ENCODE results near the gene PCDHGC3.

PCDHGC3 gene

DNA sequence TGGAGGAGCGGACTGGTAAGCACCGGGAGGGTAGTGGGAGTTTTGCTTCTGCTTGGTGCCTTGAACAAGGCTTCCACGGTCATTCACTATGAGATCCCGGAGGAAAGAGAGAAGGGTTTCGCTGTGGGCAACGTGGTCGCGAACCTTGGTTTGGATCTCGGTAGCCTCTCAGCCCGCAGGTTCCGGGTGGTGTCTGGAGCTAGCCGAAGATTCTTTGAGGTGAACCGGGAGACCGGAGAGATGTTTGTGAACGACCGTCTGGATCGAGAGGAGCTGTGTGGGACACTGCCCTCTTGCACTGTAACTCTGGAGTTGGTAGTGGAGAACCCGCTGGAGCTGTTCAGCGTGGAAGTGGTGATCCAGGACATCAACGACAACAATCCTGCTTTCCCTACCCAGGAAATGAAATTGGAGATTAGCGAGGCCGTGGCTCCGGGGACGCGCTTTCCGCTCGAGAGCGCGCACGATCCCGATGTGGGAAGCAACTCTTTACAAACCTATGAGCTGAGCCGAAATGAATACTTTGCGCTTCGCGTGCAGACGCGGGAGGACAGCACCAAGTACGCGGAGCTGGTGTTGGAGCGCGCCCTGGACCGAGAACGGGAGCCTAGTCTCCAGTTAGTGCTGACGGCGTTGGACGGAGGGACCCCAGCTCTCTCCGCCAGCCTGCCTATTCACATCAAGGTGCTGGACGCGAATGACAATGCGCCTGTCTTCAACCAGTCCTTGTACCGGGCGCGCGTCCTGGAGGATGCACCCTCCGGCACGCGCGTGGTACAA, 556 bp downstream of the PCDHGC3 start:
- H3K27me3 ChIP-seq (ENCODE audit: control insufficient read depth in 3 of 3, insufficient read depth in 3 of 3, low read depth in 1 of 3, low read length in 3 of 3) = no peaks in the 10 kb centered on the region
- H3K79me1 ChIP-seq (ENCODE audit: low read depth, low read length) = peaks cover 14% of the 10 kb centered on the region
- H3K4me1 ChIP-seq (ENCODE audit: control insufficient read depth in 2 of 2, insufficient read depth in 1 of 2, low read depth in 1 of 2, low read length in 2 of 2) = peaks cover 0 to 9% of the 10 kb centered on the region in 2 donors
- peak overlapping the region; percentile 82 for H2AK5ac ChIP-seq (ENCODE audit: low read depth, low read length)
- peaks cover 12 to 37% of the 10 kb centered on the region in 2 donors for H3K36me3 ChIP-seq (replicated peaks in 1 of 2; ENCODE audit: control insufficient read depth in 2 of 2, insufficient read depth in 2 of 2, low read length in 2 of 2)
- no peak overlapping the region for H2BK15ac ChIP-seq (ENCODE audit: low read length)
- peaks cover 17 to 39% of the 10 kb centered on the region in 2 donors for H3K9me3 ChIP-seq (replicated peaks in 1 of 2; ENCODE audit: control insufficient read depth in 2 of 2, insufficient read depth in 1 of 2, low read depth in 1 of 2, low read length in 2 of 2)
- peak overlapping the region; percentile 85 for H2AFZ ChIP-seq (ENCODE audit: low read length)
- peak overlapping the region; percentile 60 for H3K27ac ChIP-seq (replicated peaks; ENCODE audit: low read length)
- H3K9ac ChIP-seq (ENCODE audit: low read depth, low read length, poor library complexity) = peak overlapping the region; percentile 85
- no peak overlapping the region for H2BK120ac ChIP-seq (ENCODE audit: low read depth, low read length)
- peak overlapping the region; percentile 76 for H2BK12ac ChIP-seq (ENCODE audit: low read length)
- H4K8ac ChIP-seq (ENCODE audit: low read depth, low read length) = no peak overlapping the region
- peak overlapping the region; percentile 44 for H2BK5ac ChIP-seq (ENCODE audit: low read length)
- H3K4ac ChIP-seq (ENCODE audit: low read length) = no peak overlapping the region
- WGBS, 2 donors (ENCODE audit: extremely low coverage in 2 of 2, insufficient read length in 2 of 2, insufficient replicate concordance in 1 of 2) = no CpG with 5 or more reads among the region's 58 CpGs
- peak overlapping the region; percentile 1 for H3K14ac ChIP-seq (ENCODE audit: low read length)
- H4K91ac ChIP-seq (ENCODE audit: low read depth, low read length, poor library complexity) = no peak overlapping the region
- peak overlapping the region; percentile 89 for H3K18ac ChIP-seq (ENCODE audit: low read length)
- peak overlapping the region; percentile 95 for H3K4me2 ChIP-seq (ENCODE audit: insufficient read depth, low read length, poor library complexity, severe bottlenecking)
- H3K23ac ChIP-seq (ENCODE audit: low read depth, low read length, poor library complexity) = peak overlapping the region; percentile 8
- peak overlapping the region; percentile 44 to 84 for H3K4me3 ChIP-seq (ENCODE audit: low read length in 2 of 2)
- no peak for DNase-seq (ENCODE audit: low spot score)

DNA sequence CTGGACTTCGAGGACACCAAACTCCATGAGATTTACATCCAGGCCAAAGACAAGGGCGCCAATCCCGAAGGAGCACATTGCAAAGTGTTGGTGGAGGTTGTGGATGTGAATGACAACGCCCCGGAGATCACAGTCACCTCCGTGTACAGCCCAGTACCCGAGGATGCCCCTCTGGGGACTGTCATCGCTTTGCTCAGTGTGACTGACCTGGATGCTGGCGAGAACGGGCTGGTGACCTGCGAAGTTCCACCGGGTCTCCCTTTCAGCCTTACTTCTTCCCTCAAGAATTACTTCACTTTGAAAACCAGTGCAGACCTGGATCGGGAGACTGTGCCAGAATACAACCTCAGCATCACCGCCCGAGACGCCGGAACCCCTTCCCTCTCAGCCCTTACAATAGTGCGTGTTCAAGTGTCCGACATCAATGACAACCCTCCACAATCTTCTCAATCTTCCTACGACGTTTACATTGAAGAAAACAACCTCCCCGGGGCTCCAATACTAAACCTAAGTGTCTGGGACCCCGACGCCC, 1.3 kb downstream of the PCDHGC3 start:
- Histone ChIP-seq H3K36me3 (replicated peaks in 1 of 2; ENCODE audit: control insufficient read depth in 2 of 2, insufficient read depth in 2 of 2, low read length in 2 of 2) (peaks cover 12 to 37% of the 10 kb centered on the region in 2 donors), H2BK15ac (ENCODE audit: low read length) (no peak overlapping the region), H4K91ac (ENCODE audit: low read depth, low read length, poor library complexity) (no peak overlapping the region), H3K23ac (ENCODE audit: low read depth, low read length, poor library complexity) (peak overlapping the region; percentile 8), H3K14ac (ENCODE audit: low read length) (no peak overlapping the region), H4K8ac (ENCODE audit: low read depth, low read length) (no peak overlapping the region), H2AK5ac (ENCODE audit: low read depth, low read length) (peak overlapping the region; percentile 82), H2BK120ac (ENCODE audit: low read depth, low read length) (no peak overlapping the region), H3K4me1 (ENCODE audit: control insufficient read depth in 2 of 2, insufficient read depth in 1 of 2, low read depth in 1 of 2, low read length in 2 of 2) (peaks cover 0 to 9% of the 10 kb centered on the region in 2 donors), H3K18ac (ENCODE audit: low read length) (peak overlapping the region; percentile 89), H3K27me3 (ENCODE audit: control insufficient read depth in 3 of 3, insufficient read depth in 3 of 3, low read depth in 1 of 3, low read length in 3 of 3) (no peaks in the 10 kb centered on the region), H3K4ac (ENCODE audit: low read length) (no peak overlapping the region), H2BK5ac (ENCODE audit: low read length) (no peak overlapping the region), H3K4me3 (ENCODE audit: low read length in 2 of 2) (peak overlapping the region in 1 of 2 donors; percentile 84), H3K9ac (ENCODE audit: low read depth, low read length, poor library complexity) (peak overlapping the region; percentile 2), H3K4me2 (ENCODE audit: insufficient read depth, low read length, poor library complexity, severe bottlenecking) (peak overlapping the region; percentile 95), H2BK12ac (ENCODE audit: low read length) (no peak overlapping the region), H2AFZ (ENCODE audit: low read length) (no peak overlapping the region), H3K79me1 (ENCODE audit: low read depth, low read length) (peaks cover 14% of the 10 kb centered on the region), H3K27ac (replicated peaks; ENCODE audit: low read length) (no peak overlapping the region), H3K9me3 (replicated peaks in 1 of 2; ENCODE audit: control insufficient read depth in 2 of 2, insufficient read depth in 1 of 2, low read depth in 1 of 2, low read length in 2 of 2) (peaks cover 17 to 42% of the 10 kb centered on the region in 2 donors)
- no CpG with 5 or more reads among the region's 24 CpGs for WGBS, 2 donors (ENCODE audit: extremely low coverage in 2 of 2, insufficient read length in 2 of 2, insufficient replicate concordance in 1 of 2)
- DNase-seq (ENCODE audit: low spot score) = no peak

DNA sequence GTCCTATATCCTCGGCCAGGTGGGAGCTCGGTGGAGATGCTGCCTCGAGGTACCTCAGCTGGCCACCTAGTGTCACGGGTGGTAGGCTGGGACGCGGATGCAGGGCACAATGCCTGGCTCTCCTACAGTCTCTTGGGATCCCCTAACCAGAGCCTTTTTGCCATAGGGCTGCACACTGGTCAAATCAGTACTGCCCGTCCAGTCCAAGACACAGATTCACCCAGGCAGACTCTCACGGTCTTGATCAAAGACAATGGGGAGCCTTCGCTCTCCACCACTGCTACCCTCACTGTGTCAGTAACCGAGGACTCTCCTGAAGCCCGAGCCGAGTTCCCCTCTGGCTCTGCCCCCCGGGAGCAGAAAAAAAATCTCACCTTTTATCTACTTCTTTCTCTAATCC, 2.0 kb downstream of the PCDHGC3 start:
- H3K4me3 ChIP-seq (ENCODE audit: low read length in 2 of 2) = no peak overlapping the region
- H2BK15ac ChIP-seq (ENCODE audit: low read length) = no peak overlapping the region
- H3K4ac ChIP-seq (ENCODE audit: low read length) = no peak overlapping the region
- H3K4me1 ChIP-seq (ENCODE audit: control insufficient read depth in 2 of 2, insufficient read depth in 1 of 2, low read depth in 1 of 2, low read length in 2 of 2) = peaks cover 0 to 9% of the 10 kb centered on the region in 2 donors
- H4K8ac ChIP-seq (ENCODE audit: low read depth, low read length) = no peak overlapping the region
- H3K27me3 ChIP-seq (ENCODE audit: control insufficient read depth in 3 of 3, insufficient read depth in 3 of 3, low read depth in 1 of 3, low read length in 3 of 3) = no peaks in the 10 kb centered on the region
- H3K4me2 ChIP-seq (ENCODE audit: insufficient read depth, low read length, poor library complexity, severe bottlenecking) = no peak overlapping the region
- no peak overlapping the region for H2AK5ac ChIP-seq (ENCODE audit: low read depth, low read length)
- no peak overlapping the region for H4K91ac ChIP-seq (ENCODE audit: low read depth, low read length, poor library complexity)
- no peak overlapping the region for H2BK5ac ChIP-seq (ENCODE audit: low read length)
- H3K18ac ChIP-seq (ENCODE audit: low read length) = no peak overlapping the region
- H2BK120ac ChIP-seq (ENCODE audit: low read depth, low read length) = no peak overlapping the region
- no peak overlapping the region for H2BK12ac ChIP-seq (ENCODE audit: low read length)
- peaks cover 14% of the 10 kb centered on the region for H3K79me1 ChIP-seq (ENCODE audit: low read depth, low read length)
- peaks cover 17 to 43% of the 10 kb centered on the region in 2 donors for H3K9me3 ChIP-seq (replicated peaks in 1 of 2; ENCODE audit: control insufficient read depth in 2 of 2, insufficient read depth in 1 of 2, low read depth in 1 of 2, low read length in 2 of 2)
- no CpG with 5 or more reads among the region's 13 CpGs for WGBS, 2 donors (ENCODE audit: extremely low coverage in 2 of 2, insufficient read length in 2 of 2, insufficient replicate concordance in 1 of 2)
- H3K14ac ChIP-seq (ENCODE audit: low read length) = no peak overlapping the region
- H3K9ac ChIP-seq (ENCODE audit: low read depth, low read length, poor library complexity) = no peak overlapping the region
- no peak overlapping the region for H3K27ac ChIP-seq (replicated peaks; ENCODE audit: low read length)
- no peak overlapping the region for H3K23ac ChIP-seq (ENCODE audit: low read depth, low read length, poor library complexity)
- no peak for DNase-seq (ENCODE audit: low spot score)
- H2AFZ ChIP-seq (ENCODE audit: low read length) = no peak overlapping the region
- H3K36me3 ChIP-seq (replicated peaks in 1 of 2; ENCODE audit: control insufficient read depth in 2 of 2, insufficient read depth in 2 of 2, low read length in 2 of 2) = peaks cover 12 to 37% of the 10 kb centered on the region in 2 donors

- H3K14ac ChIP-seq (ENCODE audit: low read length) = no peak overlapping the region
- H3K4me3 ChIP-seq (ENCODE audit: low read length in 2 of 2) = no peak overlapping the region
- no peak overlapping the region for H3K4me2 ChIP-seq (ENCODE audit: insufficient read depth, low read length, poor library complexity, severe bottlenecking)
- H3K4me1 ChIP-seq (ENCODE audit: control insufficient read depth in 2 of 2, insufficient read depth in 1 of 2, low read depth in 1 of 2, low read length in 2 of 2) = peaks cover 0 to 11% of the 10 kb centered on the region in 2 donors
- no peak overlapping the region for H3K18ac ChIP-seq (ENCODE audit: low read length)
- no peaks in the 10 kb centered on the region for H3K27me3 ChIP-seq (ENCODE audit: control insufficient read depth in 3 of 3, insufficient read depth in 3 of 3, low read depth in 1 of 3, low read length in 3 of 3)
- H2AFZ ChIP-seq (ENCODE audit: low read length) = no peak overlapping the region
- H3K9me3 ChIP-seq (replicated peaks in 1 of 2; ENCODE audit: control insufficient read depth in 2 of 2, insufficient read depth in 1 of 2, low read depth in 1 of 2, low read length in 2 of 2) = peaks cover 17 to 47% of the 10 kb centered on the region in 2 donors
- no peak overlapping the region for H2AK5ac ChIP-seq (ENCODE audit: low read depth, low read length)
- DNase-seq (ENCODE audit: low spot score) = no peak
- no peak overlapping the region for H4K91ac ChIP-seq (ENCODE audit: low read depth, low read length, poor library complexity)
- H3K4ac ChIP-seq (ENCODE audit: low read length) = no peak overlapping the region
- H3K23ac ChIP-seq (ENCODE audit: low read depth, low read length, poor library complexity) = no peak overlapping the region
- no peak overlapping the region for H2BK5ac ChIP-seq (ENCODE audit: low read length)
- H3K27ac ChIP-seq (replicated peaks; ENCODE audit: low read length) = no peak overlapping the region
- no peak overlapping the region for H4K8ac ChIP-seq (ENCODE audit: low read depth, low read length)
- H3K79me1 ChIP-seq (ENCODE audit: low read depth, low read length) = peaks cover 14% of the 10 kb centered on the region
- H3K9ac ChIP-seq (ENCODE audit: low read depth, low read length, poor library complexity) = no peak overlapping the region
- H2BK15ac ChIP-seq (ENCODE audit: low read length) = no peak overlapping the region
- H3K36me3 ChIP-seq (replicated peaks in 1 of 2; ENCODE audit: control insufficient read depth in 2 of 2, insufficient read depth in 2 of 2, low read length in 2 of 2) = peaks cover 12 to 37% of the 10 kb centered on the region in 2 donors
- no peak overlapping the region for H2BK12ac ChIP-seq (ENCODE audit: low read length)
- no peak overlapping the region for H2BK120ac ChIP-seq (ENCODE audit: low read depth, low read length)
- WGBS, 2 donors (ENCODE audit: extremely low coverage in 2 of 2, insufficient read length in 2 of 2, insufficient replicate concordance in 1 of 2) = no CpG with 5 or more reads among the region's 20 CpGs
Measured at GRCh38 chr5:141478321-141478945, 2.7 kb downstream of the PCDHGC3 start.

Data from neuronal stem cell (in vitro differentiated cells).